Spleen (tissue), 11 donors: ENCODE measurements around the gene SUSD6. TPM values are rescaled to one million over a fixed set of nuclear protein-coding genes. Genes with fewer than 3 reads are reported as not detected.

Source experiments
- DNase-seq: peaks from one replicate; pipeline ENCODE4 v3.0.0-alpha.2; 2020
- H3K27ac ChIP-seq, 8 donors: fragments of 200-600 bp; sonication (generic) in 7 of 8; 1 replicate in 4 of 8; 2 replicates in 4 of 8; pipeline versions ENCODE4 v1.5.0 to v1.8.0; 2016 to 2021; ENCODE audit warnings: inconsistent platforms in 4 of 8, mild to moderate bottlenecking in 4 of 8, moderate library complexity in 1 of 8
- H3K27me3 ChIP-seq, 7 donors: fragments of 200-600 bp; sonication (generic) in 6 of 7; replicated peaks in 1 of 7; 1 replicate in 4 of 7; 2 replicates in 3 of 7; pipeline versions ENCODE4 v1.5.0 to v1.8.0; 2016 to 2021; ENCODE audit warnings: inconsistent platforms in 3 of 7, mild to moderate bottlenecking in 1 of 7
- H3K36me3 ChIP-seq, 6 donors: fragments of 200-600 bp; sonication (generic) in 5 of 6; 1 replicate in 4 of 6; 2 replicates in 2 of 6; pipeline versions ENCODE4 v1.5.0 to v1.8.0; 2016 to 2021; ENCODE audit warnings: inconsistent platforms in 2 of 6
- H3K4me1 ChIP-seq, 6 donors: fragments of 200-600 bp; sonication (generic) in 5 of 6; 1 replicate in 3 of 6; 2 replicates in 3 of 6; pipeline versions ENCODE4 v1.5.0 to v1.8.0; 2016 to 2021; ENCODE audit warnings: inconsistent platforms in 3 of 6
- H3K4me3 ChIP-seq, 8 donors: fragments of 200-600 bp; sonication (generic) in 7 of 8; 1 replicate in 4 of 8; 2 replicates in 4 of 8; pipeline versions ENCODE4 v1.5.0 to v1.8.0; 2016 to 2021; ENCODE audit warnings: inconsistent platforms in 4 of 8, mild to moderate bottlenecking in 4 of 8, moderate library complexity in 2 of 8
- H3K9me3 ChIP-seq, 8 donors: fragments of 200-600 bp; sonication (generic) in 7 of 8; 1 replicate in 4 of 8; 2 replicates in 4 of 8; pipeline versions ENCODE4 v1.5.0 to v1.8.0; 2016 to 2021; ENCODE audit warnings: inconsistent platforms in 4 of 8
- POLR2A ChIP-seq, 3 donors: fragments of 450-650 bp; IDR thresholded peaks; one replicate each; pipeline ENCODE4 v1.5.1; 2017; ENCODE audit warnings: antibody characterized with exemption in 3 of 3, mild to moderate bottlenecking in 1 of 3
- POLR2AphosphoS5 ChIP-seq, 3 donors: sonication (generic); formaldehyde crosslinking; IDR thresholded peaks; one replicate each; pipeline ENCODE4 v1.5.1; 2017; ENCODE audit warnings: antibody characterized with exemption in 3 of 3
- WGBS, 5 donors: extraction: QIAGEN DNeasy Blood & Tissue Kit in 3 of 5; methylation state at CpG; one replicate each; pipeline versions ENCODE4 v1.1.5 to v1.1.7; 2013 to 2018; 5-methylcytosine and 5-hydroxymethylcytosine counted together
- intact Hi-C: fragments of 100-400 bp; cut with DNase I; formaldehyde crosslinking; loops from one replicate; pipeline ENCODE4 v1.15.0; 2023; ENCODE audit warnings: low total_unique reads
- polyA plus RNA-seq, 3 donors: library from polyadenylated mRNA; stranded (reverse); fragments of 200-250 nt; gene quantifications; one replicate each; pipeline ENCODE4 v1.2.1, GENCODE V29; 2013
- total RNA-seq, 7 donors: library from RNA; depleted of rRNA in 3 of 7; stranded (reverse); fragments of >200 nt in 3 of 7; fragmentation: NEBNext Ultra II Directional in 4 of 7; extraction: Animal tissue kit (Norgen Biotek cat#: 25700) in 4 of 7; gene quantifications; one replicate each; pipeline versions ENCODE4 v1.1.0 to v1.2.1, GENCODE V29; 2016 to 2021
- TF ChIP-seq, protein P1 (sequence below), 11 experiments: fragments of 200-600 bp in 7 of 11; fragments of 450-650 bp in 4 of 11; sonication (generic) in 4 of 11; IDR thresholded peaks in 8 of 11; conservative IDR thresholded peaks in 3 of 11; 1 replicate in 7 of 11; 2 replicates in 4 of 11; pipeline versions ENCODE4 v1.4.0 to v1.8.0; 2016 to 2021; ENCODE audit warnings: antibody characterized with exemption in 11 of 11, inconsistent platforms in 4 of 11, mild to moderate bottlenecking in 1 of 11
- donor health status: healthy with polysubstance abuse.
- donor health status: DM: no; HTN: no; CAD: no; lungs with moderate emphysema.
- donor health status: DM: no; HTN: no; CAD: no.
- donor health status: Bipolar disorder and iron deficiency.
- donor health status: healthy.
- donor health status: DM: no; HTN: no; CAD: no.
- donor health status: DM: yes; HTN: yes; CAD: no.

SUSD6 gene
- total and polyA plus RNA-seq, 10 donors: 10.7 to 120 (median 86.4) TPM

DNA sequence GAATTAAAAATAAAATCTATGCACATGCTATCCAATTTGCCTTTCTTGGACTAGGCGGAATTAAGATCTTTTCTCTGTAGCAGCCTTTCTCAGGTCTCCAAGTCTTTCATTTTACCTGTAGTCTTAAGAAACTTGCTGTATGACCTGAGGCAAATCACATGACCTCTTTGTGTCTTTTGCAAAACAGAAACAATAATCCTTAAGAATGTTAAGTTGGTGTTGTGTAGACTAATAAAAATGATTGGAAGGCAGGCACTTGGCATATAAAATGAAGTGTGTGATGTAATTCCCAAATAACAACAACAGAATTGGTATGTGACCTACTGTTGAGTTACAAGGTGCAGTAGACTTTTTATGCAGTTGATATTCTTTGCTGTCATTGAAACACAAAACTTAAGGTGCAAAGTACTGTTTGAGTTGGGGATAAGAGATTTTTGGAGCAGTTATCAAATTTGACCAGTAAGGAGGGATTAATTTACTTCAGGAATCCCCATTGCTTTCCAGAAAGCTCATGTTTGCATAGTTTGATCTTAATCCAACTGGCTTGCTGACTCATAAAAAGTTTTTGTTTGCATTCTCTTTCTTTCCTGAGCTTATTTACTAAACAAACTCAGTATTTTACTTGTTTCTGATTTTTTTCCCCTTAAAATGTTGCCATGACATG lies 51.4 kb downstream of the SUSD6 start:
- Histone ChIP-seq H3K27ac (peak overlapping the region in 6 of 8 donors; percentile 1 to 85 (median 50)), H3K4me1 (peaks cover 31 to 100% (median 77%) of the 10 kb centered on the region in 6 donors), H3K9me3 (no peaks in the 10 kb centered on the region), H3K4me3 (no peak overlapping the region), H3K27me3 (no peaks in the 10 kb centered on the region), H3K36me3 (peaks cover 0 to 47% (median 20%) of the 10 kb centered on the region in 6 donors)
- intact Hi-C loops: no loop called here
- 96 to 100% (median 97%) methylated on average over 1 of the region's 1 CpG for WGBS, 5 donors
- no peak for DNase-seq
- TF ChIP-seq, protein P1, sequence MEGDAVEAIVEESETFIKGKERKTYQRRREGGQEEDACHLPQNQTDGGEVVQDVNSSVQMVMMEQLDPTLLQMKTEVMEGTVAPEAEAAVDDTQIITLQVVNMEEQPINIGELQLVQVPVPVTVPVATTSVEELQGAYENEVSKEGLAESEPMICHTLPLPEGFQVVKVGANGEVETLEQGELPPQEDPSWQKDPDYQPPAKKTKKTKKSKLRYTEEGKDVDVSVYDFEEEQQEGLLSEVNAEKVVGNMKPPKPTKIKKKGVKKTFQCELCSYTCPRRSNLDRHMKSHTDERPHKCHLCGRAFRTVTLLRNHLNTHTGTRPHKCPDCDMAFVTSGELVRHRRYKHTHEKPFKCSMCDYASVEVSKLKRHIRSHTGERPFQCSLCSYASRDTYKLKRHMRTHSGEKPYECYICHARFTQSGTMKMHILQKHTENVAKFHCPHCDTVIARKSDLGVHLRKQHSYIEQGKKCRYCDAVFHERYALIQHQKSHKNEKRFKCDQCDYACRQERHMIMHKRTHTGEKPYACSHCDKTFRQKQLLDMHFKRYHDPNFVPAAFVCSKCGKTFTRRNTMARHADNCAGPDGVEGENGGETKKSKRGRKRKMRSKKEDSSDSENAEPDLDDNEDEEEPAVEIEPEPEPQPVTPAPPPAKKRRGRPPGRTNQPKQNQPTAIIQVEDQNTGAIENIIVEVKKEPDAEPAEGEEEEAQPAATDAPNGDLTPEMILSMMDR (IDR thresholded peaks at IDR 0.05 in 8 of 11, conservative IDR thresholded peaks at IDR 0.05 in 3 of 11): no peak
- TF ChIP-seq POLR2AphosphoS5 (IDR thresholded peaks at IDR 0.05): no peak

DNA sequence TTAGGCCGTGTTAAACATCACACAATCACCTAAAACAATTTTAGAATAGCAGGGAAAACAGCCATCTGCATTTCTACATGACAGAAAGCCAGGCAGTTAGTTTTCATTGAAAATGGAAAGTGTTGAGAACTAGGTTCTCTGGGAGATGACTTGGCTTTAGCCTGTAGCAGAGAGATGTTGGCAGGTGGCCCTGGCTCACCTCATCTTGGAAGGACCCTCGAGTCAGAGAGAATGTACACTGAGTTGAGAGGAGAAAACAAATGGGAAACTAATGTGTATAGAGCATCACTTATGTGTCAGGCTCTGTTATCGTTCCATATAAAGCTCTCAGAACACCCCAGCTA lies 51.9 kb downstream of the SUSD6 start:
- no peaks in the 10 kb centered on the region for H3K27me3 ChIP-seq
- TF ChIP-seq POLR2A (IDR thresholded peaks at IDR 0.05): no peak
- no peak for TF ChIP-seq POLR2AphosphoS5 (IDR thresholded peaks at IDR 0.05)
- TF ChIP-seq, protein P1 (IDR thresholded peaks at IDR 0.05 in 8 of 11, conservative IDR thresholded peaks at IDR 0.05 in 3 of 11): no peak
- peaks cover 36 to 100% (median 77%) of the 10 kb centered on the region in 6 donors for H3K4me1 ChIP-seq
- no peak overlapping the region for H3K4me3 ChIP-seq
- no peak for DNase-seq
- no peaks in the 10 kb centered on the region for H3K9me3 ChIP-seq
- H3K36me3 ChIP-seq: peaks cover 0 to 43% (median 19%) of the 10 kb centered on the region in 6 donors
- intact Hi-C loops: no loop called here
- peak overlapping the region in 6 of 8 donors; percentile 1 to 85 (median 50) for H3K27ac ChIP-seq
- WGBS, 5 donors: 72 to 87% (median 76%) methylated on average over 3 of the region's 3 CpGs

DNA sequence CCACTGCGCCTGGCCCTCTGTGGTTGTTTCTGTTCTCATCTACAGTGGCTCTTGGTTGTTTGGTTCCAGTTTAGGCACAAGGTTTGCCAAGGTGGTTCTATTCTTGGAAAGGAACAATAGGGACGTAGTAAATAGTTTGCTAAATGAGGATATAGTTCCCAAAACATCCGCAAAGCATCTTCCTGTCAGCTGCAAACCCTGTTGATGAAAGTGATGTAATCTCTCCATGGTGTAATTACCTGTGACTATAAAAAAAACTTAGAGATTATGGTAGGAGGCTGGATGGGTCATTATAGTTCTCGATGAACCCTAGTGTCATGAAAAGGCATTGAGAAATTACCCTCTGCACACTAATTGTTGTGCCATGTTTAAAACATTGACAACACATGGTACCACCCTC lies 52.9 kb downstream of the SUSD6 start:
- Histone ChIP-seq H3K4me3 (no peak overlapping the region), H3K27ac (peak overlapping the region in 4 of 8 donors; percentile 56 to 85 (median 72)), H3K27me3 (no peaks in the 10 kb centered on the region), H3K9me3 (no peaks in the 10 kb centered on the region), H3K4me1 (peaks cover 38 to 100% (median 83%) of the 10 kb centered on the region in 6 donors), H3K36me3 (peaks cover 0 to 33% (median 10%) of the 10 kb centered on the region in 6 donors)
- 51 to 75% (median 66%) methylated on average over 4 of the region's 4 CpGs for WGBS, 5 donors
- intact Hi-C loops: no loop called here
- DNase-seq: no peak
- no peak for TF ChIP-seq POLR2AphosphoS5 (IDR thresholded peaks at IDR 0.05)
- TF ChIP-seq, protein P1 (IDR thresholded peaks at IDR 0.05 in 8 of 11, conservative IDR thresholded peaks at IDR 0.05 in 3 of 11): no peak
- TF ChIP-seq POLR2A (IDR thresholded peaks at IDR 0.05): no peak

DNA sequence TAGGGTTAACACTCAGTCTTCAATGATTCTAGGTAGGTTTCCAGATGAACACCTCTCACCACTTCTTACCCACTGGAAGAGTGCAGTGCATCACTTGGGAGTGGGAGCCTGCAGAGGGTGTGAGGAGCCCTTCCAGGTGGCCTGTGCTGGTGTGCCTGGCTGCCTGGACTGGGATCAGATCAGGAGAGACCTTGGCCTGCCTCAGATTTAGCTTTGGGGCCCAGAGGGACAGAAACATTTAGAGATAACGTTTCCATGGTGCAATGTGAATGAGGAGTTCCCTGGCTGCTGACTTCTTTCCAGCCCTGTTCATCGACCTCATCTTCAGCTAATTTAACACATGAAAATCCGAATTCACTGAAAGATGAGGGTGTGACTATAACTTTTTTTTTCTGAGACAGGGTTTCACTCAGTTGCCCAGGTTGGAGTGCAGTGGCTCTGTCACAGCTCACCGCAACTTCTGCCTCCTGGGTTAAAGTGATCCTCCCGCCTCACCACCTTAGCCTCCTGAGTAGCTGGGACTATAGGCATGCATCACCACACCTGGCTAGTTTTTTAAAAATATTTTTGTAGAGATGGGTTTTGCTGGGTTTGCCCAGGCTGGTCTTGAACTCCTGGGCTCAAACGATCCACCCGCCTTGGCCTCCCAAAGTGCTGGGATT lies 53.6 kb downstream of the SUSD6 start:
- WGBS, 5 donors: 71 to 80% (median 75%) methylated on average over 7 of the region's 7 CpGs
- intact Hi-C loops: no loop called here
- peaks cover 40 to 100% (median 90%) of the 10 kb centered on the region in 6 donors for H3K4me1 ChIP-seq

More for the DNA sequence above, 53.6 kb downstream of the SUSD6 start:
- no peak overlapping the region for H3K4me3 ChIP-seq
- H3K36me3 ChIP-seq: peaks cover 0 to 26% (median 3%) of the 10 kb centered on the region in 6 donors
- no peak for DNase-seq
- H3K27ac ChIP-seq: peak overlapping the region in 4 of 8 donors; percentile 56 to 85 (median 72)
- TF ChIP-seq POLR2AphosphoS5 (IDR thresholded peaks at IDR 0.05) (no peak), POLR2A (IDR thresholded peaks at IDR 0.05) (no peak)
- TF ChIP-seq, protein P1 (IDR thresholded peaks at IDR 0.05 in 8 of 11, conservative IDR thresholded peaks at IDR 0.05 in 3 of 11): no peak
- H3K9me3 ChIP-seq: no peaks in the 10 kb centered on the region
- H3K27me3 ChIP-seq: no peaks in the 10 kb centered on the region
